GM18505 (cell line): ENCODE results near the gene ZBTB7C.

Source experiments
- ATAC-seq: cut with Tn5 transposase; IDR thresholded peaks from one replicate; pipeline ENCODE4 v1.9.1; 2021; ENCODE audit not compliant: unreplicated experiment
- POLR2A ChIP-seq: IDR thresholded peaks from 4 replicates; pipeline ENCODE4 v1.6.1; 2011; ENCODE audit warnings: borderline replicate concordance; ENCODE audit not compliant: insufficient read depth, insufficient read length; ENCODE audit errors: extremely low read depth

The ZBTB7C gene

GRCh38 chr18:48263192-48263853 is 145.9 kb downstream of the ZBTB7C start:
- TF ChIP-seq POLR2A = no peak

GRCh38 chr18:48260237-48260636 is 148.9 kb downstream of the ZBTB7C start:
- no peak for ATAC-seq
- no peak for TF ChIP-seq POLR2A

More at GRCh38 chr18:48263192-48263853, 145.9 kb downstream of the ZBTB7C start:
- ATAC-seq = no peak

- TF ChIP-seq POLR2A = no peak
- no peak for ATAC-seq
Observed at GRCh38 chr18:48256848-48257247, 152.3 kb downstream of the ZBTB7C start.

GRCh38 chr18:48254077-48254602 is 155.0 kb downstream of the ZBTB7C start:
- no peak for ATAC-seq
- TF ChIP-seq POLR2A = no peak

- no peak for TF ChIP-seq POLR2A
- ATAC-seq = no peak
Observed at GRCh38 chr18:48252525-48252924, 156.7 kb downstream of the ZBTB7C start.

GRCh38 chr18:48250918-48251317 is 158.3 kb downstream of the ZBTB7C start:
- no peak for ATAC-seq
- TF ChIP-seq POLR2A = no peak

- ATAC-seq = no peak
Observed at GRCh38 chr18:48250362-48250907, 158.7 kb downstream of the ZBTB7C start.

GRCh38 chr18:48249854-48250253 is 159.3 kb downstream of the ZBTB7C start:
- no peak for TF ChIP-seq POLR2A
- ATAC-seq = no peak

More at GRCh38 chr18:48250362-48250907, 158.7 kb downstream of the ZBTB7C start:
- TF ChIP-seq POLR2A = no peak

- no peak for ATAC-seq
- no peak for TF ChIP-seq POLR2A
Observed at GRCh38 chr18:48244530-48244929, 164.7 kb downstream of the ZBTB7C start.

GRCh38 chr18:48238636-48239035 is 170.5 kb downstream of the ZBTB7C start:
- TF ChIP-seq POLR2A = no peak
- ATAC-seq = no peak

GRCh38 chr18:48238206-48238605 is 171.0 kb downstream of the ZBTB7C start:
- no peak for TF ChIP-seq POLR2A
- no peak for ATAC-seq

GRCh38 chr18:48236822-48237221 is 172.4 kb downstream of the ZBTB7C start:
- ATAC-seq = no peak
- TF ChIP-seq POLR2A = no peak

GRCh38 chr18:48230467-48231113 is 178.6 kb downstream of the ZBTB7C start:
- ATAC-seq = no peak
- no peak for TF ChIP-seq POLR2A

GRCh38 chr18:48229552-48229981 is 179.6 kb downstream of the ZBTB7C start:
- no peak for TF ChIP-seq POLR2A
- ATAC-seq = no peak

- no peak for ATAC-seq
- TF ChIP-seq POLR2A = no peak
Observed at GRCh38 chr18:48228841-48229240, 180.3 kb downstream of the ZBTB7C start.

GRCh38 chr18:48228301-48228715 is 180.9 kb downstream of the ZBTB7C start:
- ATAC-seq = no peak
- TF ChIP-seq POLR2A = no peak
